Activated naive CD8-positive, alpha-beta T cell treated with anti-CD3 and anti-CD28 coated beads for 36 hours (primary cell): ENCODE data around the gene CNFN. TPM values are rescaled to one million over a fixed set of nuclear protein-coding genes. Genes with fewer than 3 reads are reported as not detected.

Experiments used
- DNase-seq: peaks from one replicate; pipeline ENCODE4 v3.0.0; 2021
- H3K27ac Mint-ChIP-seq: one replicate; pipeline ENCODE4 v1.8.0; 2022; ENCODE audit warnings: mild to moderate bottlenecking, moderate library complexity, mixed read lengths
- H3K27me3 Mint-ChIP-seq: one replicate; pipeline ENCODE4 v1.8.0; 2022; ENCODE audit warnings: mild to moderate bottlenecking, mixed read lengths
- H3K36me3 Mint-ChIP-seq: one replicate; pipeline ENCODE4 v1.8.0; 2021; ENCODE audit warnings: mild to moderate bottlenecking, mixed read lengths
- H3K4me1 Mint-ChIP-seq: one replicate; pipeline ENCODE4 v1.8.0; 2021; ENCODE audit warnings: mixed read lengths
- H3K4me3 Mint-ChIP-seq: one replicate; pipeline ENCODE4 v1.8.0; 2022; ENCODE audit warnings: mild to moderate bottlenecking, moderate library complexity, mixed read lengths
- H3K9me3 Mint-ChIP-seq: one replicate; pipeline ENCODE4 v1.8.0; 2022; ENCODE audit warnings: mixed read lengths
- total RNA-seq, 2 experiments: library from RNA; stranded (reverse); gene quantifications; one replicate each; pipeline ENCODE4 v1.2.3, GENCODE V29; 2021

CNFN gene
- total RNA-seq, 2 experiments from 2014 or later: not detected

DNA sequence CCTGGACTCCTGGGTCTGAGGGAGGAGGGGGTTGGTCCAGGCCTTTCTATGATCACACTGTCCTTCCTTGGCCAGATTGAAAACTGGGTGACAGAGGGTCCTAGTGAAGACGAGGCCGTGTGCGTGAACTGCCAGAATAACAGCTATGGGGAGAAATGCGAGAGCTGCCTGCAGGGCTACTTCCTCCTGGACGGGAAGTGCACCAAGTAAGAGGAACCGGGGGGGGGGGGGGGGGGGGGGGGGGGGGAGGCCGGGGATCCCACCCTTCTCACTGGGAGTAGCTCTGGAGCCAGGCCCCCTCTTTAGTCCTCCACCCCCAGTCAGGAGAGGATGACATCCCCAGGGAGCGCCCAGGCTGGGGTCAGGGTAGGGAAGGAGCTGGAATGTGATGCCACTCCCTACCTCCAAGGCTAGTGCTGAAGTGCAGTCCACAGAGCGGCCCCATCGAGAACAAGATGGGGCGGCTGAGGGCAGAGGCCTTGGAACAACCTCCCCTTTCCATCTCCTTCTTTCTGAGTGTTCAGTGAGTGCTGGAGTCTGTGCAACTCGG lies 19.4 kb downstream of the CNFN start:
- no peak for DNase-seq
- Mint-ChIP-seq H3K27me3 (no peaks in the 10 kb centered on the region), H3K27ac (no peak overlapping the region), H3K36me3 (peaks cover 5% of the 10 kb centered on the region), H3K4me3 (no peak overlapping the region), H3K4me1 (no peaks in the 10 kb centered on the region), H3K9me3 (no peaks in the 10 kb centered on the region)

DNA sequence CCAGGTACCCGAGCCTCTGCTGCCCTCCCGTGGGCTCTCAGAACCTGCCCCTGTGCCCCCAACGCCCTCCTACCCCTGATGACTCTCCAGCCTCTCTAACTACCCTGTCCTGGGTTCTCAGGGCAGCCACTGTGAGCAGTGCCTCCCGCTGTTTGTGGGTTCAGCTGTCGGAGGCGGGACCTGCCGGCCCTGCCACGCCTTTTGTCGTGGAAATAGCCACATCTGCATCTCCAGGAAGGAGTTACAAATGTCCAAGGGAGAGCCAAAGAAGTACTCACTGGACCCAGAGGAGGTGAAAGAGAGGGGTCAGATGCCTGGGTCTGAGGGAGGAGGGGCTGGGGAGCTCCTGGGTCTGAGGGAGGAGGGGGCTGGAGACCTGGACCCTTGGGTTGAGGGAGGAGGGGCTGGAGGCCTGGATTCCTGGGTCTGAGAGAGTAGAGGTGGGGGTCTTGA lies 20.0 kb downstream of the CNFN start:
- H3K36me3 Mint-ChIP-seq: peaks cover 2% of the 10 kb centered on the region
- H3K9me3 Mint-ChIP-seq: no peaks in the 10 kb centered on the region
- DNase-seq: no peak
- H3K27me3 Mint-ChIP-seq: no peaks in the 10 kb centered on the region
- no peaks in the 10 kb centered on the region for H3K4me1 Mint-ChIP-seq
- H3K27ac Mint-ChIP-seq: no peak overlapping the region
- H3K4me3 Mint-ChIP-seq: no peak overlapping the region

DNA sequence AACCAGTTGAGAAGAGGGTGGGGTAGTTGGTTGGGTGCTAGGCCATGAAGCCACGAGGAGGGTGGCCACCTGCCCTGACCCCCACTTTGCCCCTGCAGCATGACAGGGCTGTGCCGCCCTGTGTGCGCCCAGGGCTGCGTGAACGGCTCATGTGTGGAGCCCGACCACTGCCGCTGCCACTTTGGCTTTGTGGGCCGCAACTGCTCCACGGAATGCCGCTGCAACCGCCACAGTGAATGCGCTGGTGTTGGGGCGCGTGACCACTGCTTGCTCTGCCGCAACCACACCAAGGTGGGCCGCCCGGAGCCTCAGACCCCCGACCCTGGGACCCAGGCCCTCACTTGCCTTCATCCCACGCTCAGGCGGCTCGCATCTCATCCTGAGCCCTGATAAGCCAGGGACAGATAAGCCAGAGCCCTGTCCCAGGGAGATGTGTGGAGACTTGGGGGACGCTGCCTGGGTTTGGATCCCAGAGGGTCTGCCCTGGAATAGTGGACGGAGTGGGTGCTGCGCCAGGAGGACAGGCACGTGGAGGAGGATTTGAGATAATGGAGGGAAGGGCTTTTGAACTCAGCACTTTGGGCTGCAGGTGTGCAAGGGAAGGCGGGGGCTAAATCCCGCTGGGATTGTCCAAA lies 20.5 kb downstream of the CNFN start:
- H3K27ac Mint-ChIP-seq: no peak overlapping the region
- H3K4me1 Mint-ChIP-seq: no peaks in the 10 kb centered on the region
- no peaks in the 10 kb centered on the region for H3K27me3 Mint-ChIP-seq
- no peaks in the 10 kb centered on the region for H3K9me3 Mint-ChIP-seq
- no peak for DNase-seq
- H3K4me3 Mint-ChIP-seq: no peak overlapping the region
- peaks cover 1% of the 10 kb centered on the region for H3K36me3 Mint-ChIP-seq

DNA sequence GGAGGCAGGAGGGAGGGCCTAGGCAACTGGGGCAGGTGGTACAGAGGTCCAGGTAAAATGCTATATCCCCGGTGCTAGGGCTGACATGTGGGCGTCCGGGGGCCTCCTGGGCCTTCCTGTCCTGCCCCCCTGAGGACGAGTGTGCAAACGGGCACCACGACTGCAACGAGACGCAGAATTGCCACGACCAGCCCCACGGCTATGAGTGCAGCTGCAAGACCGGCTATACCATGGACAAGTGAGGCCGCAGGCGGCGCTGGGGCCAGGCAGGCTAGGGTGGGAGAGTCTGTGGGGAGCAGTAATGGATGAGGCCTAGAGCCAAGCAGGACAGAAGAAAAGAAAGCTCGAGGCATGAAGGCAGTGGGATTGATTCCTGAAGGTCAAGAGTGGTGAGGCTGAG lies 21.3 kb downstream of the CNFN start:
- Mint-ChIP-seq H3K27me3 (no peaks in the 10 kb centered on the region), H3K27ac (no peak overlapping the region), H3K4me1 (no peaks in the 10 kb centered on the region), H3K9me3 (no peaks in the 10 kb centered on the region), H3K36me3 (peaks cover 3% of the 10 kb centered on the region), H3K4me3 (no peak overlapping the region)
- no peak for DNase-seq

DNA sequence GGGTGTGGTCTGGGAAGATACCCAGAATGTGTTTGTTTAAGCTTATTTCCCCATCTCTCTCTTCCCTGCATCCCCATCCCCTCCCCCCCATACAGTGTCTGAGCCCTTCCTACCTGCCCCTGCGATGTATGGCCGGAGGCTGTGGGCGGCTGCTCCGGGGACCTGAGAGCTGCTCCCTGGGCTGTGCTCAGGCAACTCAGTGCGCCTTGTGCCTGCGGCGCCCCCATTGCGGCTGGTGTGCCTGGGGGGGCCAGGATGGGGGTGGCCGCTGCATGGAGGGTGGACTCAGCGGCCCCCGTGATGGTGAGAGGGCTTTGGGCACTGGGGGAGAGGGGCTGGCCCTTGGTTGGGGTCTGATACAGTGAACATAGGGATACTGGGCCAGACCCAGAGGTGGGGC lies 21.7 kb downstream of the CNFN start:
- no peak overlapping the region for H3K27ac Mint-ChIP-seq
- no peaks in the 10 kb centered on the region for H3K4me1 Mint-ChIP-seq
- H3K9me3 Mint-ChIP-seq: no peaks in the 10 kb centered on the region
- H3K36me3 Mint-ChIP-seq: peaks cover 6% of the 10 kb centered on the region
- H3K4me3 Mint-ChIP-seq: no peak overlapping the region
- DNase-seq: no peak
- no peaks in the 10 kb centered on the region for H3K27me3 Mint-ChIP-seq

DNA sequence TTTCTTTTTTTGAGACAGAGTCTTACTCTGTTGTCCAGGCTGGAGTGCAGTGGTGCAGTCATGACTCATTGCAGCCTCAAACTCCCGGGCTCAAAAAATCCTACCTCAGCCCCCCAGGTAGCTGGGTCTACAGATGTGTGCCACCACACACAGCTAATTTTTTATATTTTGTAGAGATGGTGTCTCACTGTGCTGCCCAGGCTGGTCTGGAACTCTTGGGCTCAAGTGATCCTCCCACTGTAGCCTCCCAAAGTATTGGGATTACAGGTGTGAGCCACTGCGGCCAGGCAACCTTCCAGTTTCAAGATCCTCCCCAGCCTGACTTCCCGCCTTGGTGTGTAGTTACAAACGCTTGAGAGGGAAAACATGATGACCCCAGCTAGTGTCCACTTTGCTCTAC lies 22.2 kb downstream of the CNFN start:
- Mint-ChIP-seq H3K27me3 (no peaks in the 10 kb centered on the region), H3K4me3 (no peak overlapping the region)

DNA sequence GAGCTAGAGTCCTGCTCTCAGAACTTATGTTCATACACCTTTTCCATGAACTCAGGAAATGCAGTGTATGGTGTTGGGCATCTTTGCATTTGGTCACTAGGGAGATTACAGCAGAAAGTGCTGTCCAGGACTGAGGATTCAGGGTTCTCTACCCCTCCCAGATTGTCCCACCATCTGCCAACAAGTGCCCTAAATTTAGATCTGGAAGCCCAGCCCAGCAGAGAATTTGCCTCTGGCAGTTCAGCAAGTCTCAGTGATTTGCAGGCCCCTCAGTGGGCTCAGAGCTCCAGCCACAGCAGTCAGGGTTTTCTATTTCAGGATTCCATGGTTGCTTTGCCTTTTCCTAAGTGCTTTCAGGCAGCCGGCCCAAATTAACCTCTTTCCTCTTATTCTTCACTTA lies 23.4 kb downstream of the CNFN start:
- Mint-ChIP-seq H3K4me3 (no peak overlapping the region), H3K9me3 (no peaks in the 10 kb centered on the region), H3K27ac (no peak overlapping the region), H3K4me1 (no peaks in the 10 kb centered on the region), H3K27me3 (no peaks in the 10 kb centered on the region), H3K36me3 (peaks cover 6% of the 10 kb centered on the region)
- DNase-seq: no peak

More for the DNA sequence above, 22.2 kb downstream of the CNFN start:
- no peak overlapping the region for H3K27ac Mint-ChIP-seq
- no peaks in the 10 kb centered on the region for H3K9me3 Mint-ChIP-seq
- peaks cover 6% of the 10 kb centered on the region for H3K36me3 Mint-ChIP-seq
- no peaks in the 10 kb centered on the region for H3K4me1 Mint-ChIP-seq
- no peak for DNase-seq

DNA sequence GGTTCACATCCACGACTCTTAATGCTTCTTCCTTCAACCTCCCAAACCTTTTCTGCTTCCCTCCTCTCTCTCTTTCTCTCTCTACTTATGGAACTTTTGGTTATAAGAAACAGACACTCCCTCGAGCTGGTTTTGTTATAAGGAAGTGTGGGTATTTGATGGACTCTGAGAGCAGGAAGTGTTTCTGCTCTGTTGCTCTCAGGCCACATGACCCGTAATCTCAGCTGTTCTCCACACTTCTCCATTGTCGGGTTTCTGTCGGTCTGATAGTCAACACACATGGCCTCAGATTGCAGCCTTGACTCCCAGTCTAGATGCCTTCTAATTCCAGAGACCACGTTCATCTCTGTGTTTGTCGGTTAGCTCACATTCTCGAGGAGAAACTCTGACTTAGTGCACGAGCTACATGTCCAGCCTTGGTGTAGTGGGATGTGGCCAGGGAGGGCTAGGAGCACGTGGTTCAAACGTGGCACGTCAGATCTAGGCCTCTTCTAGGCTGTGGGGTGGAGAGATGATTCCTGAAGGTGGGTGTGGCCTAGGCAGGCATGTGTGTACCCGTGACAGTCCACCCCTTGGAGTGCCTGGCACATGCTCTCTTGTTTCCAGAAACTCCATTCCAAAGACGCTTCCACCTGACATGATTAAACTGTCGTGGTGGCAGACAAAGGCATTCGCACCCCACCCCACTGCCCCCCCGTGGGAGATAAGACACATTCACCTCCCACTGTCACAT lies 26.3 kb downstream of the CNFN start:
- Mint-ChIP-seq H3K9me3 (no peaks in the 10 kb centered on the region), H3K27ac (no peak overlapping the region), H3K36me3 (peaks cover 6% of the 10 kb centered on the region), H3K4me1 (no peaks in the 10 kb centered on the region), H3K27me3 (no peaks in the 10 kb centered on the region), H3K4me3 (no peak overlapping the region)
- DNase-seq: no peak

DNA sequence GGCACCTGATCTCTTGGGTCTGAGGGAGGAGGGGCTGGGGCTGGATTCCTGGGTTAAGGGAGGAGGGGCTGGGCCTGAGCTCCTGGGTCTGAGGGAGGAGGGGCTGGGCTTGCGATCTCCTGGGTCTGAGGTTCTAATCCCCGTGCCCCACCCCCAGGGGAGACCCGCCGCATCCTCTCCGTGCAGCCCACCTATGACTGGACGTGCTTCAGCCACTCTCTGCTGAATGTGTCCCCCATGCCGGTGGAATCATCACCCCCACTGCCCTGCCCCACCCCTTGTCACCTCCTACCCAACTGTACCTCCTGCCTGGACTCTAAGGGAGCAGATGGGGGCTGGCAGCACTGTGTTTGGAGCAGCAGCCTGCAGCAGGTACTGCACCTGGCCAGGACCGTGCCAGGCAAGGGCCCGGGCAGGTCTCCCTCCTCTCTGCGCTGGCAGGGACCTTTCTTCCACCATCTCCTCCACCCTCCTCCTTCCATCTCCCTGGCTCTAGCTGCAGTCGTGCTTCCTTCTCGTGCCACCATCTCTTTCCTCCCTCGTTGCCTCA lies 27.1 kb downstream of the CNFN start:
- peaks cover 6% of the 10 kb centered on the region for H3K36me3 Mint-ChIP-seq
- no peaks in the 10 kb centered on the region for H3K9me3 Mint-ChIP-seq
- no peak overlapping the region for H3K4me3 Mint-ChIP-seq
- H3K27me3 Mint-ChIP-seq: no peaks in the 10 kb centered on the region
- no peaks in the 10 kb centered on the region for H3K4me1 Mint-ChIP-seq
- no peak overlapping the region for H3K27ac Mint-ChIP-seq
- DNase-seq: no peak

DNA sequence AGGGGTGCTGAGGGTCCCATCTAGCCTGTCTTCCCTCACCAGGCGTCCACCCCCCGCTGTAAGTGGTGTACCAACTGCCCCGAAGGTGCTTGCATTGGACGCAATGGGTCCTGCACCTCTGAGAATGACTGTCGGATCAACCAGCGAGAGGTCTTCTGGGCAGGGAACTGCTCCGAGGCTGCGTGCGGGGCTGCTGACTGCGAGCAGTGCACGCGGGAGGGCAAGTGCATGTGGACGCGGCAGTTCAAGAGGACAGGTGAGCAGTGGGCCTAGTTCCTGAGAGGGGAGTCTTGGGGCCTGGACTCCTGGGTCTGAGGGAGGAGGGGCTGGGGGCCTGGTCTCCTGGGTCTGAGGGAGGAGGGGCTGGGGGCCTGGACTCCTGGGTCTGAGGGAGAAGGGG lies 27.8 kb downstream of the CNFN start:
- Mint-ChIP-seq H3K27me3 (no peaks in the 10 kb centered on the region), H3K36me3 (peaks cover 8% of the 10 kb centered on the region), H3K27ac (no peak overlapping the region), H3K9me3 (no peaks in the 10 kb centered on the region), H3K4me1 (no peaks in the 10 kb centered on the region), H3K4me3 (no peak overlapping the region)
- DNase-seq: no peak

DNA sequence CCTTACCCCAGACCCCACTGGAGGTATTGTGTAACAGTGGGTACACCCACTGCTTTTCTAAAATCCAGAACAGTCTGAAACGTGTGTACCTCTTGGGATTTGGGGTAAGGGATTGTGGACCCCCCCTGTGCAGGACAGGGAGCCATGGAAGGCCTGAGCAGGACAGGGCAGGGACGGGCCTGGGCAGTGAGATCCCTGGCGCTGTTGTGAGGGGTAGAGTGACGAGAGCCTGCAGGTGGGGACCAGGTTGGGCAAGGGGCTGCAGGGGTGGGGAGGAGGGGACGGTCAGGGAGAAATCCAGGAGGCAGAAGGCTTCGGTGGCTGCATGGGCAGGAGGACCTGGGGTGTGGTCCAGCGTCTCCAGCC lies 28.6 kb downstream of the CNFN start:
- H3K4me1 Mint-ChIP-seq: no peaks in the 10 kb centered on the region
- no peaks in the 10 kb centered on the region for H3K27me3 Mint-ChIP-seq
- no peak overlapping the region for H3K27ac Mint-ChIP-seq
- no peak overlapping the region for H3K4me3 Mint-ChIP-seq
- peaks cover 8% of the 10 kb centered on the region for H3K36me3 Mint-ChIP-seq
- no peak for DNase-seq
- H3K9me3 Mint-ChIP-seq: no peaks in the 10 kb centered on the region

DNA sequence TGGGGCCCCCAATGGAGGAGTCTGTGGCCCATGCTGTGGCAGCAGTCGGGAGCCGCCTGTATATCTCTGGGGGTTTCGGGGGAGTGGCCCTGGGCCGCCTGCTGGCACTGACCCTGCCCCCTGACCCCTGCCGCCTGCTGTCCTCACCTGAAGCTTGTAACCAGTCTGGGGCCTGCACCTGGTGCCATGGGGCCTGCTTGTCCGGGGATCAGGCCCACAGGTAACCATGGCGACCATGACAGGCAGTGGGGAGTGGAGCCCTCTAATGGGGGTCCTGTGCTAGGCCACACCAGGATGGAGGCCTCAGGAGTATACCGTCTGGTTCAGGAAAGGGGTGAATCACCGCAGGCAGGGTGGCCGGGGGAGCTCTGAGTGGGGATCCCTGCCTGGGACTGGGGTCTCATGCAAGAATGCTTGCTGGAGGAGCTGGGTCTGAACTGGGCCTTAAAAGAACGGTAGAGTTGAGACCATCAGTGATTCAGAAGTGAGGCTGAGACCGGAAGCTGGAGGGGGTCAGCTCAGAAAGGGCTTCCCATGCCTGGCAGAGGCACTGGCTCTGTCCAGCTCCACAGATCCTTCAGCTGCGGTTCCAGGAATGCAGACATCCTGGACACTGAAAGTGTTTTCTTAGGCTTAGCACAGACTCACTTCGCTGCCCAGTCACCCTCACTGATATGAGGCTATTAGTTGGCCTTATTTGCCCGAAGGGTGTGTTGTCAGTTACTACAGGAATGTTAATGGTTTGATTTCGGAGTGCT lies 29.1 kb downstream of the CNFN start:
- H3K27me3 Mint-ChIP-seq: no peaks in the 10 kb centered on the region
- no peak for DNase-seq
- no peaks in the 10 kb centered on the region for H3K9me3 Mint-ChIP-seq
- H3K27ac Mint-ChIP-seq: no peak overlapping the region
- peaks cover 8% of the 10 kb centered on the region for H3K36me3 Mint-ChIP-seq
- H3K4me3 Mint-ChIP-seq: no peak overlapping the region
- no peaks in the 10 kb centered on the region for H3K4me1 Mint-ChIP-seq

DNA sequence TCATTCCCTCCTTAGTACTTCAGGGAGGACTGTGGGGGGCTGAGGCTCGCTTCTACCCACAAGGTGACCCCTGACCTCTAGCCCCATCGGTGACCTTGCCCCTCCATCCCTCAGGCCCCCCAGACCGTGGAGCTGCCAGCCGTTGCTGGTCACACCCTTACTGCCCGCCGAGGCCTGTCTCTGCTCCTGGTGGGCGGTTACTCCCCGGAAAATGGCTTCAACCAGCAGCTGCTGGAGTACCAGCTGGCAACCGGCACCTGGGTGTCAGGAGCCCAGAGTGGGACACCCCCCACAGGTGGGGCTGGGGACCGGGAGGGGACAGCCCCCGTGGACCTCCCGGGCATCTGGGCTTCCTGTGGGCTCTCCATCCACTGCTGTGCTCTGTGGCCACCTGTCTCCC lies 32.8 kb downstream of the CNFN start:
- Mint-ChIP-seq H3K27ac (no peak overlapping the region), H3K4me1 (no peaks in the 10 kb centered on the region), H3K36me3 (peaks cover 3% of the 10 kb centered on the region), H3K9me3 (no peaks in the 10 kb centered on the region), H3K4me3 (no peak overlapping the region), H3K27me3 (no peaks in the 10 kb centered on the region)
- no peak for DNase-seq

DNA sequence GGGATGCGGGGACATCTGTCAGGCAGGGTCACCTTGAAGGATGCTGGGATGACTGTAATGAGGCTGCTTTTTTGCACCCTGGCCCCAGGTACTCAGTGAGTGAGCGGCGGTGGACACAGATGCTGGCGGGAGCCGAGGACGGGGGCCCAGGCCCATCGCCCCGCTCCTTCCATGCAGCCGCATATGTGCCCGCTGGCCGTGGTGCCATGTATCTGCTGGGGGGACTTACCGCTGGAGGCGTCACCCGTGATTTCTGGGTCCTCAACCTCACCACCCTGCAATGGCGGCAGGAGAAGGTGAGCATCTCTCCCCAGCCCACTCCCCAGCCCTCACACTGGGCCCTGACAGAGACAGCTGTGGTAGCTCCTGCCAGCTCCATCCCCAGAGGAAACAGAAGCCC lies 33.4 kb downstream of the CNFN start:
- Mint-ChIP-seq H3K36me3 (peaks cover 6% of the 10 kb centered on the region), H3K9me3 (no peaks in the 10 kb centered on the region), H3K27ac (no peak overlapping the region), H3K27me3 (no peaks in the 10 kb centered on the region), H3K4me3 (no peak overlapping the region), H3K4me1 (no peaks in the 10 kb centered on the region)
- DNase-seq: no peak

DNA sequence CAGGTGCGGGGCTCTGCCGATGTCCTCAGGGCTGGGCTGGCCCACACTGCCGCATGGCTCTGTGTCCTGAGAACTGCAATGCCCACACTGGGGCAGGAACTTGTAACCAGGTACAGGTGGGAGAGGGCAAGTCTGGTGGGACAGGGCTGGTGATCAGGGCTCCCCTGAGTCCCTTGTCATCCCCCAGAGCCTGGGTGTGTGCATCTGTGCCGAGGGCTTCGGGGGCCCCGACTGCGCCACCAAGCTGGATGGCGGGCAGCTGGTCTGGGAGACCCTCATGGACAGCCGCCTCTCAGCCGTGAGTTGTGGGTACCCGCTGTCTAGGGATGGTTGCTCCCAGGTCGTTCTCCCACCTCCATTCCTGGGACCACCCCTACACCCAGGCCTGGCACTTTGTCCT lies 34.2 kb downstream of the CNFN start:
- Mint-ChIP-seq H3K4me3 (no peak overlapping the region), H3K4me1 (no peaks in the 10 kb centered on the region), H3K27ac (no peak overlapping the region), H3K36me3 (peaks cover 6% of the 10 kb centered on the region), H3K9me3 (no peaks in the 10 kb centered on the region), H3K27me3 (no peaks in the 10 kb centered on the region)
- DNase-seq: no peak
